GM19238 (cell line): Measurements from ENCODE around the gene RALGAPA2.

Experiments
- DNase-seq: peaks from one replicate; pipeline ENCODE4 v3.0.0; 2011; ENCODE audit warnings: low spot score; ENCODE audit not compliant: insufficient read length

The RALGAPA2 gene

GRCh38 chr20:20721489-20721888, 9.0 kb upstream of the RALGAPA2 start:
- DNase-seq, result no peak

- DNase-seq, result no peak
Observed at GRCh38 chr20:20720158-20720557, 7.7 kb upstream of the RALGAPA2 start.

- DNase-seq, result no peak
Observed at GRCh38 chr20:20719411-20719810, 7.0 kb upstream of the RALGAPA2 start.

GRCh38 chr20:20713244-20713765, 861 bp upstream of the RALGAPA2 start:
- DNase-seq, result no peak

- no peak for DNase-seq
Observed at GRCh38 chr20:20712004-20712473, 405 bp downstream of the RALGAPA2 start.

DNA sequence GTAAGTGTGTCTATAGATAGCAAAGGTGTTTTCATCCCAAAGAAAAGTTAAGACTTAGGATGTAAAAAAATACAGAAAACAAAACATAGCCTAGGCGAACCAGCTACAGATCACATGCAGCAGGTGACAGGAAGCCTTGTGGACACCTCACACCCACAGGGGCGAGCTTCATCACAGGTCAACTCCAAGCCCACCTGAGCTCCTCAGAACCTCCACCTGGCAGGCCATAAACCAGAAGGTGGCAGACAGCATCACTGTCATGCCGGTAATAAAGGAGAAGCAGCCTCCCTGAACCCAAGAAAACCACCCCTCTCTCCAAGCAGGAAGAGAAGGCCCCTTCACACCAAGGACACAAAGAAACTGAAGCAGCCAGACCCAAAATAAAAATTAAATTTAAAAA, 1.0 kb downstream of the RALGAPA2 start:
- DNase-seq, result no peak

DNA sequence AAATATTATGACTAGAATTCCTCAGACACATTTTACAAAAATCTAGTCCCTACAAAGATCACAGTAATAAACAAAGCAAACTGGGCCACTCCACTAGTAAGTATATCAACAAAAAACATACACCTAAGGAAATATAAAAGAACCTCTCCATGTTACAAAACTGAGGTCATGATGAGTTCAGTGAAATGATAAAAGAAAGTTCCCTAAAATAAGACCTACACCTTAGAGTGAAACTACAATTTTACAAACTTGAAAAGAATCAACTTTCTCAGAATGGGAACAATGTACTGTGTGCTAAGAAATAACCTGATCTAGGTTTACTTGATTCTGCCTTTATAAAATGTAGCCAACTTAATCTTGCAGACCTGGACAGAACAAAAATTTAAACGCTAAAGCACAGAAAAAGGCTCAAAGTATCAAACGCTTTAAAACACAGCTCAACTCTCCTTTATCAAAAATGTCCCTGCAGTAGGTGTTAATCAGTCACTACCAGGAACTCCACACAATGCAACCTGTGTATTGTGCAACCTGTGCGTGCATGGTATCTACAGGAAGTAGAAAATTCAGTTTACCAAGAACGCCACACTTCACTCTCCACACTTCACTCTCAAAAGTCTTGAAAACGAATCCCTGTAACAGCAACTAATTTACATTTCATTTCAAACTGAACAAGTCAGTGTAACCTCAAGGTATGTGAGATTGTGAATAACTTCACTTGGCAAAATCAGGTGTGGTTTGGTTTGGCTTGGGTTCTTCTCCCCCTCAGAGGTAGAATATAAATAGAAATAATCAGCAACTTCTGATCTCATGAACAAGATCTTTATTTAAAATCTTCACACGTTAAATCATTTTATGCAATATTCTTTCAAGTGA, 1.8 kb downstream of the RALGAPA2 start:
- no peak for DNase-seq

DNA sequence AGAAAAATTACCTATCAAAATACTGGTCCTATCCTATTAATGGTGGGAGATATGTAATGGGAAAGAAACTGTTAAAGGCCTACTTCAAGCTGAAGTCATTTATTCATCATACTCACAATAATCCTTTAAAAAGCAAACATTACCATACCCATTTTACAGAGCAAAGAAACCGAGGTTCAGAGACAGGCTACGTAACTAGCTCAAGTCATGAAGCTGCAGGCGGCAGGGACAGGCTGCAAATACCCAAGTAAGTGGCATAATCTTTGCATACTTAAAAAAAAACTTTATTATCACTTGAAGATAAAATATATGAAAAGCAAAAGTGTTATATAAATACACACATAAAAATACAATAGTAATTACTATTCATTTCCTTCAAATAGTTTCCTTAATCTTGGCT, 2.6 kb downstream of the RALGAPA2 start:
- DNase-seq, result no peak

GRCh38 chr20:20706285-20706684, 6.2 kb downstream of the RALGAPA2 start:
- DNase-seq, result no peak

DNA sequence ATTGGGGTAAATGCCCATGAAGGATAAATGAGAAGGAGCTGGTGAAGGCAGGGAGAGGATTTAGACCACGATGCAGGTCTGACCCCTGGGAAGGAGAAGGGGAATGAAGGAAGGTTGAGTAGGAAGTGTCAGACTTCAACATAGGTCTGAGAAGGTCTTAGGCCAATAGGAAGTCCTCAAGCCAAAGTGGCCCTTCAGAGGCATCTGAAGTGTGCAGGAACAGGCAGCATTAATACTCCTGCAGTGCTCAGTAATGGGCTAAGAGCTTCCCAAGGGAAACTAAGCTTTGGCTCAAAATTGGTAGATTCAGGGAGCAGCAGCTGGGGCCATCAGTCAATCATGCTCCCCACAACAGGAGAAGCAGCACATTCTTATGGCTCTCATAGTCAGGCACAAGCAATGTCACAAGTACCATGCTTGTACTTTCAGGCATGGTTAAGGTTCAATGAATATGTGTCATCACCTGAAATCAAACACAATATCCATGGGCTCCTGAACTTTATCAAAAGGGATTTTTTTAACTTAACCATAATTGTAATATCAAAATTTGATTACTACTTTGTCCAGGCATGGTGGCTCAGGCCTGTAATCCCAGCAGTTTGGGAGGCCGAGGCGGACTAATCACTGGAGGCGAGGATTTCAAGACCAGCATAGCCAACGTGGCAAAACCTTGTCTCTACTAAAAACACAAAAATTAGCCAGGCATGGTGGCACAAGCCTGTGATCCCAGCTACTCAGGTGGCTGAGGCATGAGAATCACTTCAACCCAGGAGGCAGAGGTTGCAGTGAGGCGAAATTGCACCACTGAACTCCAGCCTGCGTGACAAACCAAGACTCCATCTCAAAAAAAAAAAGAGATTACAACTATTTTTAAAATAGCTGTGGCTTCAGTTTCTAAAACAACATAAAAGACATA, 9.9 kb downstream of the RALGAPA2 start:
- DNase-seq, result no peak

- no peak for DNase-seq
Observed at GRCh38 chr20:20699917-20700316, 12.5 kb downstream of the RALGAPA2 start.

DNA sequence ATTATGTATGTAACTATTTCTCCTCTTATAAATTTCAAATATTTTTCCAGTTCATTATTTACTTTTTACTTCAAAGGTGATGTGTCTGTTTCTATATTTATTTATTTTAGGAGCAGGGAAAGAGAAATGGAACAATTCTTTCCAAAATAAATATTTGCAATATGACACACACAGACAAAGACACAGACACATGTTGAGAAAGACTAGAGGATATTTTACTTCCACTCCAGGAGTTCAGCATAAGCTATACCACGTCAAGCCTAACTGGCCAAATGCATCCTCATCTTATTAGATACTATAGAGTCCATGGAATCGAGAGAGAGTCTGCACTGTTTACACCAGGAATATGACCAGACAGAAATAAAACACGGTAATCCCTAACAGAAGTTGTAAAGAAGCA, 13.3 kb downstream of the RALGAPA2 start:
- no peak for DNase-seq

DNA sequence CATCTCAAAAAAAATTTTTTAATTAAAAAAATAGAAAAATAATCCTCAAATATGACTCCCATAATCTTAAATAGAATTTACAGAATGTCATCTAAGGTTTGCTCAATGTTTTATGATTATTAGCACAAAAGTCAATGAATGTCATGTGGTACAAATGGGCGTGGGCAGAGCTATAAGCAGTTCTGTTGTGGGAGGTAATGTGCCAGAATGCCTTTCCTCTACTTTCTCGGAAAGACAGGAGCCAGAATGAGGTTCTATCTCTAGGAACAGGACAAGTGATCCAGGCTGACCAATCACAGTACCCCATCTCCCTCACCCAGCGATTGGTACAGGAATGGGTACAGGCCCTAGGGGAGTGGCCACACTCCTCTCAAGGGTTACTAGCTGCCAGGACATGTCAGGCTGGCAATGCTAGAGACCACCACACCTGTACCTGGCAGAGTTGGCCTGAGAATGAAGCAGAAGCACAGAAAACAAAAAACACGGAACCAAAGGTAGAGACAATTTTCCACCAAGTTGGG, 15.1 kb downstream of the RALGAPA2 start:
- DNase-seq, result no peak

- DNase-seq, result no peak
Observed at GRCh38 chr20:20695250-20695816, 17.1 kb downstream of the RALGAPA2 start.

- no peak for DNase-seq
Observed at GRCh38 chr20:20694591-20694990, 17.9 kb downstream of the RALGAPA2 start.

- no peak for DNase-seq
Observed at GRCh38 chr20:20692587-20692986, 19.9 kb downstream of the RALGAPA2 start.

- no peak for DNase-seq
Observed at GRCh38 chr20:20691477-20692235, 20.8 kb downstream of the RALGAPA2 start.

DNA sequence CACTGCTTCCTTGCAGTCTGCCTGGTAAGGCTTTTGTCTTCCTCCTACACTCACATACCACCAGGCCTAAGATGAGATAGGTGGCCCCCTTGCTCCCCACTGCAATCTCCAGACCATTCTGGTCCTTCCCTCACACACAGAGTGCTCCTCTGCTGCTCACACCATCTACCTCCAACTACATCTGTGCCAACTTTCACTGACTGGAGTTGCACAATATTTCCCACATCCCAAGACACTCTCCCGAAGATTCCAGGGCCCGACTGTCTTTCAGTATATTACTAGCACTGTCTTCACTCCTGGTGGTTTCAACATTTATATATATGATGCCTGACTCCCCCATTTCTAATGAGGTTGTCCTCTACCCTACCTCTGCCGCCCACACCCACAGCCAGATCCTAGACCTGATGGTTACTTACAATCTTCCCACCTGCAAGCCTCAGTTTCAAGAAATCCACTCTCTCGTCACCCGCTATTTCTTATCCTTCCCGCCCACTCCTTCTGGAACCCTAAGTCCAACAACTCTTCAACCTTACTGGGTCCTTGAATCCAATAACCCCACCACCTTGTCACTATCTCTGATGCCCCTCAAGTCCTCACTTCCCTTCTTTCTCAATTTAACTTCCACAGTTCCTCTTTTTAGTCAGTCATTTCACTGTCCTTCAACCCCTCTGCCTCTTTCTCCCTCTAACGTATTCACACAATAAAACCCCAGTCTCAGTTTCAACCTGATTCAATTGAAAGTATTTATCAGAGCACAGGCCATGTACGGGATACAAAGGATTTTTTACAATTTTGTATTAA, 21.6 kb downstream of the RALGAPA2 start:
- no peak for DNase-seq

DNA sequence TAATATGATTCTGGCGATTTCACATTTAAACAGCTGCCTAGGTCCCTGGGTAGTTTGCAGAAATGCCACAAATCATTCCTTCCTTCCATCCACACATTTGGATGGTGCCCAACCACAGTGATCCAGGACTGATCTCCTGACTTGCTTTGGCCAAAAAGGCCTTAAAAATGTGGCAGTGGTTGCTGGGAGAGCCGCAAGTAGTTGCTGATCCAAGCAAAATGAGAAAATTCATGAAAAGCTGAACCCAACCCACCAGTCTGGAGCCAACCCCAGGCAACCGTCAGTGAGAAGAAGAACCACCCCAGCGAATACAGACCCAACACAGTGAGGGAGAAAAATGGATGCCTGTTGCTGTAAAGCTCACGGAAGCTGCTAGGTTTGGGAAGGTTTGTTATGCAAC, 25.1 kb downstream of the RALGAPA2 start:
- no peak for DNase-seq

GRCh38 chr20:20685635-20686034, 26.8 kb downstream of the RALGAPA2 start:
- no peak for DNase-seq
